Activated CD8-positive, alpha-beta memory T cell treated with anti-CD3 and anti-CD28 coated beads for 24 hours (primary cell): ENCODE data around the gene ALKBH7.
"Not testable (repeated sequence)": the region's sequence is repeated elsewhere in the genome, so short reads cannot be mapped to it uniquely, and the experiment has no call there.

Experiments
- DNase-seq: peaks from one replicate; pipeline ENCODE4 v3.0.0-alpha.2; 2020

The ALKBH7 gene, protein sequence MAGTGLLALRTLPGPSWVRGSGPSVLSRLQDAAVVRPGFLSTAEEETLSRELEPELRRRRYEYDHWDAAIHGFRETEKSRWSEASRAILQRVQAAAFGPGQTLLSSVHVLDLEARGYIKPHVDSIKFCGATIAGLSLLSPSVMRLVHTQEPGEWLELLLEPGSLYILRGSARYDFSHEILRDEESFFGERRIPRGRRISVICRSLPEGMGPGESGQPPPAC

GRCh38 chr19:6372594-6373095, at the start of gene ALKBH7:
Gene ALKBH7 (plus strand): TSS chr19:6372794. CDS start chr19:6372821, 27 bp downstream.
- DNase-seq = peak; percentile 95

DNA sequence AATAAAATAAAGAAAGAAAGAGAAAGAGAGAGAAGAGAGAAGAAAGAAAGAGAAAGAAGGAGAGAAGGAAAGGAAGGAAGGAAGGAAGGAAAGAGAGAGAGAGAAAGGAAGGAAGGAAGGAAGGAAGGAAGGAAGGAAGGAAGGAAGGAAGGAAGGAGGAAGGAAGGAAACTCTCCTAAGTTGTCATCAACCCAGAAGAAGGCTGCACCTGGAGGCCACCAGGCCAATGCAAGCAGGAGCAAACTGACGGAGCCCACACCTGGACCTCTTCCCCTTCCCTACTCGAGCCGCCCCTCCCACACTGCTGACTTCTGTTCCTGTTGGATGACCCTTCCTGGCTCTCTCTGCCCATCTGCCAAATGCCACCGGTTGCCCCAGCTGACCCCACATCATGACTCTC, 47.8 kb upstream of the ALKBH7 start:
- DNase-seq = no peak

- DNase-seq = no peak
These were observed 47.0 kb upstream of the ALKBH7 start for GRCh38 chr19:6325614-6326013.

GRCh38 chr19:6326815-6327214, 45.8 kb upstream of the ALKBH7 start:
- no peak for DNase-seq

DNA sequence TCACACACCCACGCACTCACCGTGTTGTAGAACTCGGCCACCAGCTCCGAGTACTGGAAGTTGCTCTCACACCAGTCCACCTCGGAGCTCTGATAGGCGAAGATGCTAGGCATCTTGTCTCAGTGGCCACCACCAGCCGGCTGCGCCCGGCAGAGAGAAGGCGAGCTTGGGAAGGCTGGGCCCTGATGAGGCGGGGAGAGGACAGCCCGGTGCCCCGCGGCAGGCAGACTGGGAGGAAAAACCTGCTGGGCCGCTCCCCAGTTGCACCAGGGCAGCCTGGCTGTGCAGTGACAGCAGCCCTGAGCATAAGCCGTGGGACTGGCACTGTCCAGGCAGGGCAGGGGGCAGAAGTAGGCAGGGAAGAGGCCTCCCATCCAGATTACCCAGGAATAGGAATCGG, 39.2 kb upstream of the ALKBH7 start, which contains the start of gene ACER1:
Gene ACER1, minus strand, starts transcription at position 174 of the 400 bp plus-strand sequence. Its CDS starts 61 bp downstream, at position 113.
- no peak for DNase-seq

DNA sequence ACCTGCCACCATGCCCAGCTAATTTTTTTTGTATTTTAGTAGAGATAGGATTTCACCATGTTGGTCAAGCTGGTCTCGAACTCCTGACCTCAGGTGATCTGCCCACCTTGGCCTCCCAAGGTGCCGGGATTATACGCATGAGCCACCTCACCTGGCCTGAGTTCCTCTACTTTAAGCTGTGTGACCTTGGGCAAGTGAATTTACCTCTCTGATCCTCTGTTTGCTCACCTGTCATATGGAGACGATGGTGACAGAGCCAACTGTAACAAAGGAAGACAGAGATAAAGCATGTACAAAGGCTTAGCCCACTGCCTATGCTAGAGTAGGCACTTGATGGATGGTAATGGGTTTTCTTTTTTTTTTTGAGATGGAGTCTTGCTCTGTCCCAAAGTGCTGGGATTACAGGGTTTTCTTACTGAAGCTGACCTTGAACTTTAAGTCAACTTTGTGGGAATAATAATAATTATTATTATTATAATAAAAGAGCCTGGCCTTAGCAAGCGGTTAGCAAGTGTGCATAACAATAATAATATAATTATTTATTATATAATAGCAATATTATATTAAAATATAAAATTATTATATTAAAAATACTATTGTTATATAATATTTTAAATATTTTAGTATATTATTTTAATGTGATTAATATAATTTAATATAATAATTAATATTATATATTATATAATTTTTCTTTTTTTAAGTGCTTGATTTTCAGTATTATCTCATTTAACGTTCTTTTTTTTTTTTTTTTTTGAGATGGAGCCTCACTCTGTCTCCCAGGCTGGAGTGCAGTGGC, 37.9 kb upstream of the ALKBH7 start:
- no peak for DNase-seq

GRCh38 chr19:6340493-6341201, 31.9 kb upstream of the ALKBH7 start:
- DNase-seq = no peak

DNA sequence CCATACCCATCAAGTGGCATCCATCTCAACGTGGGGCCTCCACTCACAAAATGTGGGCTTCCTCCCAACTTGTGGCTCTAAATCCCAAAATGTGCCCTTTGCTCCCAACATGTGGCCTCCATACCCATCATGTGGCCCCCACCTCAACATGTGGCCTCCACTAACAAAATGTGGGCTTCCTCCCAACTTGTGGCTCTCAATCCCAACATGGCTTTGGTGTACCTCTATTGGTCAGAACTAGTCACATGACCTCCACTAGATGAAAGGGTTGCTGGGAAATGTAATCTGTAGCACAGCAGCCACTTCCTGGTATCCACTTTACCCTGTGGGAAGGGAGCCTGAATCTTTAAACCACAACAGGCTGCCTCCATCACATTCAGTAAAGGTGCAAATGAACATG, 29.1 kb upstream of the ALKBH7 start:
- DNase-seq = no peak

- not testable (repeated sequence) for DNase-seq
These were observed 23.3 kb upstream of the ALKBH7 start for GRCh38 chr19:6349271-6349670.

GRCh38 chr19:6350688-6351087, 21.9 kb upstream of the ALKBH7 start:
- DNase-seq = no peak

- no peak for DNase-seq
These were observed 20.0 kb upstream of the ALKBH7 start for GRCh38 chr19:6352381-6353165.

GRCh38 chr19:6354098-6354674, 18.4 kb upstream of the ALKBH7 start:
- no peak for DNase-seq

DNA sequence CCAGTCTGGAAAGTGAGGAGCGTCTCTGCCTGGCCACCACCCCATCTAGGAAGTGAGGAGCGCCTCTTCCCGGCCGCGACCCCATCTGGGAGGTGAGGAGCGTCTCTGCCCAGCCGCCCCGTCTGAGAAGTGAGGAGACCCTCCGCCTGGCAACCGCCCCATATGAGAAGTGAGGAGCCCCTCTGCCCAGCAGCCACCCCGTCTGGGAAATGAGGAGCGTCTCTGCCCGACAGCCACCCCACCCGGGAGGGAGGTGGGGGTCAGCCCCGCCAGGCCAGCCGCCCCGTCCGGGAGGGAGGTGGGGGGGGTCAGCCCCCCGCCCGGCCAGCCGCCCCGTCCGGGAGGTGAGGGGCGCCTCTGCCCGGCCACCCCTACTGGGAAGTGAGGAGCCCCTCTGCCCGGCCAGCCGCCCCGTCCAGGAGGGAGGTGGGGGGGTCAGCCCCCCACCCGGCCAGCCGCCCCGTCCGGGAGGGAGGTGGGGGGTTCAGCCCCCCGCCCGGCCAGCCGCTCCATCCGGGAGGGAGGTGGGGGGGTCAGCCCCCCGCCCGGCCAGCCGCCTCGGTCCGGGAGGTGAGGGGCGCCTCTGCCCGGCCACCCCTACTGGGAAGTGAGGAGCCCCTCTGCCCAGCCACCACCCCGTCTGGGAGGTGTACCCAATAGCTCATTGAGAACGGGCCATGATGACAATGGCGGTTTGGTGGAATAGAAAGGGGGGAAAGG, 17.1 kb upstream of the ALKBH7 start:
- not testable (repeated sequence) for DNase-seq

DNA sequence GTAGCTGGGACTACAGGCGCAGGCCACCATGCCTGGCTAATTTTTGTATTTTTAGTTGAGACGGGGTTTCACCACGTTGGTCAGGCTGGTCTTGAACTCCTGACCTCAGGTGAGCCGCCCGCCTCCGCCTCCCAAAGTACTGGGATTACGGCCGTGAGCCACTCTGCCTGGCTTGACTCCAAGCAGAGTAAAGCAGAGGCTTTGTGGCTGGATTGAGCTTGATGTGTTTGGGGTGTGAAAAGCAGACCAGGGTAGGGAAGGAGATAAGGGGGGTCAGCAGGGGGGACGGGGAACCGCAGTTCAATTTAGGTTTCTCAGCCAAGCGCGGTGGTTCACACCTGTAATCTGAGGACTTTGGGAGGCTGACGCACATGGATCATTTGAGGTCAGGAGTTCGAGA, 15.4 kb upstream of the ALKBH7 start:
- no peak for DNase-seq

GRCh38 chr19:6358003-6358402, 14.6 kb upstream of the ALKBH7 start:
- no peak for DNase-seq

DNA sequence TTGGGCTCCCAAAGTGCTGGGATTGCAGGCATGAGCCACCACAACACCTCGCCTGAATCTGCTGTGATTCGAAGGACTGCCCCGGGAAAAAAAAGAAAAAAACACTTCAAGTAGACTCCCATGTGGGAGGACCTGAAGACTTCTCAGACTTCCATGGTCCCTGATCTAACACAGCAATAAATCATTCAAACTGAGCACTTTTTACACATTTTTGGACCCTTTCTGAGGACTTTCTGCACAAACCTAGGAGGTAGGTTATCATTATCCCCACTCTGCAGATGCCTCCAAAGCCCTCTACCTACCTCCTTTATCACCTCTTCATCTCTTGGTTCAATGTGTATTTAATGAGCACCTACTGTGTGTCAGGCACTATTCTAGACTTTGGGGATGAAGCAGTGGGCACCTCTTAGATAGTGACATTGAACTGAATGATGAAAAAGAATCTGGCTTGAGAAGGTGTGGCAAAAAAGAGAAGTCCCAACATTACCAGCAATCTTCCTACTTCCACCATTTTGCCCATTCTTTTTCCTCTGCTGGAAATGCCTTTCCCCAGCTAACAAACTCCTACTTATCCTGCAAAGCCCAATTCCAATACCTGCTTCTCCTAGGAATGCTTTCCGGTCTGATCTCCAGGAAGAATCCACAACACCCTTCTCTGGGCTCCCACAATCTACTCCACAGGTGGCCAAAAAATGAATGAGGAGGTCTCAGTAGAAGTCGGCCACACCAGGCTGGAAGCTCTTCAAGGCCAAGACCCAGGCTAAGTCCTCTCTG, 12.8 kb upstream of the ALKBH7 start:
- no peak for DNase-seq

DNA sequence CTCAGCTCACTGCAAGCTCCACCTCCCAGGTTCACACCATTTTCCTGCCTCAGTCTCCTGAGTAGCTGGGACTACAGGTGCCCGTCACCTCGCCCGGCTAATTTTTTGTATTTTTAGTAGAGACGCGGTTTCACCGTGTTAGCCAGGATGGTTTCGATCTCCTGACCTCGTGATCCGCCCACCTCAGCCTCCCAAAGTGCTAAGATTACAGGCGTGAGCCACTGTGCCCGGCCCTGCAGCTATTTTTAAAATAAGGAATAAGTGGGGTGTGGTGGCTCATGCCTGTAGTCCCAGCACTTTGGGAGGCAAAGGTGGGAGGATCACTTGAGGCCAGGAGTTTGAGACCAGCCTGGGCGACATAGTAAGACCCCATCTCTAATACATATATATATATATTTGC, 12.1 kb upstream of the ALKBH7 start:
- DNase-seq = not testable (repeated sequence)

DNA sequence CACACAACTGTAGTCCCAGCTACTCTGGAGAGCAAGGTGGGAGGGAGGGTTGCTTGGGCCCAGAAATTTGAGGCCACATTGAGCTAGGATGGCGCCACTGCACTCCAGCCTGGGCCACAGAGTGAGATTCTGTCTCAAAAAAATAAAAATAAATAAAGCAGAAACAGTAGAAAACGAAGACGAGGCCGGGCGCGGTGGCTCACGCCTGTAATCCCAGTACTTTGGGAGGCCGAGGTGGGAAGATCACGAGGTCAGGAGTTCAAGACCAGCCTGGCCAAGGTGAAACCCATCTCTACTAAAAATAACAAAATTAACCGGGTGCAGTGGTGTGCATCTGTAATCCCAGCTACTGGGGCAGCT, 11.8 kb upstream of the ALKBH7 start:
- not testable (repeated sequence) for DNase-seq

DNA sequence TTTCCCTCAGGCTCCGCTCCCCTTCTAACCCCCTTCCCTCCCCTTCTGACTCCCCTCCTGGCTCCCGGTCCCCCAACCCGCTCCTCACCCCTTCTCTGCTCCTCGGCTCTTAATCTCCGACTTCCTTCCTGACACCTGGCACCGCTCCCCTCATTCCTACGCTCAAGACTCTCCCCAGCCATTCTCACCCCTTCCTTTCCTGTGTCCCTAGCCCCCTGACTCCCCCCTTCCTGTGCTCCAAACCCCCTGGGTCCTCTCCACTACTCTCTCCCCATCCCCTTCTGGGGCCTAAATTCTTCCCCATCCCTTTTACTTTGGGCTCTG, 10.6 kb upstream of the ALKBH7 start:
- no peak for DNase-seq

- DNase-seq = peak; percentile 73
These were observed 10.2 kb upstream of the ALKBH7 start for GRCh38 chr19:6362351-6362801.

GRCh38 chr19:6364353-6364752, 8.2 kb upstream of the ALKBH7 start:
- DNase-seq = no peak
